Measurements from ENCODE around the gene CXCL17.
"Not testable (repeated sequence)": the region's sequence is repeated elsewhere in the genome, so short reads cannot be mapped to it uniquely, and the experiment has no call there.

Gene CXCL17

GRCh38 chr19:42465827-42466280 is 23.1 kb upstream of the CXCL17 start:
- DNase-seq = no peak

GRCh38 chr19:42461700-42462324 is 19.1 kb upstream of the CXCL17 start:
- no peak for DNase-seq

GRCh38 chr19:42461231-42461630 is 18.5 kb upstream of the CXCL17 start:
- DNase-seq = not testable (repeated sequence)

- DNase-seq = no peak
Measured at GRCh38 chr19:42459926-42460325, 17.2 kb upstream of the CXCL17 start.

- no peak for DNase-seq
Measured at GRCh38 chr19:42455621-42456081, 12.9 kb upstream of the CXCL17 start.

GRCh38 chr19:42455086-42455485 is 12.3 kb upstream of the CXCL17 start:
- no peak for DNase-seq

- DNase-seq = no peak
Measured at GRCh38 chr19:42452590-42452989, 9.8 kb upstream of the CXCL17 start.

GRCh38 chr19:42450314-42450934 is 7.7 kb upstream of the CXCL17 start:
- peak; percentile 70 for DNase-seq

GRCh38 chr19:42448306-42448705 is 5.6 kb upstream of the CXCL17 start:
- not testable (repeated sequence) for DNase-seq

- no peak for DNase-seq
Measured at GRCh38 chr19:42445948-42446347, 3.2 kb upstream of the CXCL17 start.

GRCh38 chr19:42443944-42444398 is 1.2 kb upstream of the CXCL17 start:
- DNase-seq = no peak

- no peak for DNase-seq
Measured at GRCh38 chr19:42441049-42441445, 1.7 kb downstream of the CXCL17 start.

GRCh38 chr19:42440357-42441048 is 2.2 kb downstream of the CXCL17 start:
- DNase-seq = peak; percentile 53

- DNase-seq = no peak
Measured at GRCh38 chr19:42436006-42436405, 6.7 kb downstream of the CXCL17 start.

GRCh38 chr19:42435316-42435715 is 7.4 kb downstream of the CXCL17 start:
- no peak for DNase-seq

GRCh38 chr19:42433503-42434260 is 9.1 kb downstream of the CXCL17 start:
- DNase-seq = peak; percentile 67

- DNase-seq = no peak
Measured at GRCh38 chr19:42431486-42431885, 11.3 kb downstream of the CXCL17 start.

- no peak for DNase-seq
Measured at GRCh38 chr19:42428676-42429075, 14.1 kb downstream of the CXCL17 start.

- no peak for DNase-seq
Measured at GRCh38 chr19:42427313-42427712, 15.4 kb downstream of the CXCL17 start, which contains the start of gene LIPE. Gene LIPE (minus strand): TSS chr19:42427388. CDS start chr19:42427149, 239 bp downstream.

- DNase-seq = no peak
Measured at GRCh38 chr19:42426643-42427042, 16.1 kb downstream of the CXCL17 start.

GRCh38 chr19:42424712-42425131 is 18.0 kb downstream of the CXCL17 start:
- DNase-seq = no peak

GRCh38 chr19:42424345-42424707 is 18.4 kb downstream of the CXCL17 start:
- no peak for DNase-seq
